Activated naive CD4-positive, alpha-beta T cell treated with anti-CD3 and anti-CD28 coated beads, Interleukin-2, amount 50 U/mL, for 16 hours (primary cell): ENCODE results near the gene HS1BP3.

Source experiments
- DNase-seq: peaks from one replicate; pipeline ENCODE4 v3.0.0-alpha.2; 2020

Gene HS1BP3

DNA sequence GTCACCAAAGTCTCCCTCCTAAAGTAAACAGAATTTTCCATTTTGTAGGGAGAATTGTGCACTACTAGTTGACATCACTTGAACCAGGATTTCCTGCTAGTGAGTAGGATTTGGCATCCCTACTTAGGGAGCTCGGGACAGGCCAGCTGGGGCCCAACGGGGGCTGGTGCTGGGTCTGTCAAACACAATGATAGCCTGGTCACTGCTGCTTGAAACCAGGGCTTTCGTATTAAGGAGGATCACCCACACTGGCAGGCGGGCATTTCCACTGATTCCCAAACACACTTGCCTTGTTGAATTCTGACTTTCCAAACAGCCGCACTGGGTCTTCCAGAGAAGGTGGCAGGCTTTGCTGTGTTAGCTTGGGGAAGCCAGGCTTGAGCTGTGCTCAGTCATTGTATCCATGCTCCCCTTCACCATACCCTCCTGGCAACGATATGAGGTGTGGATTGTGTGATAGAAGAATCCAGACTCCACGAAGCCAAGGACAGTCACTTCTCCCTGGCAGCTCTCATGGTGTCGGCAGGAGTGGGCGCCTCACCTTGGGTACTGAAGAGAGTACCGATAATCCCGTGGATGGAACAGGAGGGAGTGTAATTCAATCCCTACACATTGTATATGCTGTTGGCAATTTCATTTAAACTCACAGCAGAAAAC is 23.5 kb upstream of the HS1BP3 start:
- DNase-seq, result no peak

DNA sequence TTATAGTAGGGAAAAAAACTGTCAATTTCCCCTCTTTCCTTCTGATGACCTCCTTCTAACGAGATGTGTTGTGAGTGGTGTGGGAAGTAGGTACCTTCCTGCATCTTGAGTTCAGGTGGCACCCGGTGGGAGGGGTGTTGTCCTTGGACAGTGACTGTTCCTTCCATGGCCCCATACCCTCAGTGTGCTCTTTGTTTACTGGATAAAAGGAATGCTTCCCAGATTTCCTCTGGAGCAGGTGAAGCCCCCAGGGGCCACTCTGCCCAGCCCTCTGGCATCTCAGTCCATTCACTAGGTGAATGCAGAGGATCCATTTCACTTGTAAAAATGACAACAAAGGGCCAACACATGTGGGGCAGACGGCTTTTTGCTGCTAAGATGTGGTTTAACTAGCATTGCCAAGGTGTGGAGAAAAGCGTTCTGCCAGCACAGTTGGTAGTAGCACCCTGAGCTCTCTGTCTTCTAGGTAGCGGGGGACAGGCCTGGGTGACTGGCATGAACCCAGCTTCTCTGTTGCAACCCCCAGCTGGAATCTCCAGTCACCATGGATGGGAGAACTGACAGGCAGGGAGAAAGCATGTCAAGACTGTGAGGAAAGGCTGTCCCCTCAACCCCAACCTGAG is 22.9 kb upstream of the HS1BP3 start:
- DNase-seq, result no peak

DNA sequence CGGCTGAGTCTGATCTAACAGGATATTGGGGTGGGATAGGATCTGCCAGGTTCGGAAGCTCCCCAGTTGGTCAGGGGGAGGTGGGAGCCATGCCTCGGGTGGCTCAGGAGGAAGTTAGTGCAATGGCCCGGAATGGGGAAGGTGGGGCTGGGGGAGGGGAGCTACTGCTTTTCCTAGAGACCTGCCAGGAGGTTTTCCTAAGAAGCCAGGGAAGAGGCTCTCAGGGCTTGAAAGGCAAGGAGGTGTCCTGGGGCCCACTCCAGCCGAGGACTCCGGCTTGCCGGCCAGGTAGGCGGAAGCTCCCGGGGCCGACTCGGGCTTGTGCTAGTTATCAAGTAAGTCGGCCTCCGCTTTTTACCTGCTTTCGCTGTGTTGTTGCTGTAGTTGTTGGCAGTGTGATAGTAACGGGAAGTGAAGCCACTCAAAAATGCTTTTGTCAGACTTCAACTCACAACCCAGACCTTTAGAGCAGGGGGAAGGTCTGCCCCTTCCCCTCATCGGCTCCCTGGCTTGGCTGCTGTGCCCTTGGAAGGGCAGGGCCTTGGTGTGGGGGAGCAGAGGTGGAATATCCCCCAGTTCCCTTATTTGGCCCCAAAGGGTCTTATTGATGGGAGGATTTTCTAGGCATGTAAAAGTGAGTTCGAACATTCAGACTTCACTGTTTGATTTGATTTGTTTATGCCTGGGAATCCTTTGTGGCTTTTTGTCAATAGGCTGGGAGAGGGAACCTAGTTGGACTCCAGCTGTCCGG is 21.5 kb upstream of the HS1BP3 start:
- no peak for DNase-seq

DNA sequence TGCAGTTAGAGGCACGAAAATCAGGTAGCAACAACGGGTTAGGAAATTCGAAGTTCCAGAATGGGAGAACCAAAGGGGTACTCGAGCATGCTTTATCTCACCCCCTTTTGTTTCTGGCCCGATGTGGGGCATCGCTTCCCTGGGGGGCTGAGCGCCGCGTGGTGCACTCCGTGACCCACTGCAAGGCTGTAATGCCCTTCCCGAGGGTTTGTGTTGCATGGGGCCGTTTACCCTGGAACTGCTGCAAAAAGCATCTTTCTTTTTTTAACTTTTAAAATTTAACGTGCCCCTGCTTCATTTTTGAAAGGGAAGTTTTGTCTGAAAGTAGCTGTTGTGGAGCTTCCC is 20.8 kb upstream of the HS1BP3 start:
- no peak for DNase-seq

DNA sequence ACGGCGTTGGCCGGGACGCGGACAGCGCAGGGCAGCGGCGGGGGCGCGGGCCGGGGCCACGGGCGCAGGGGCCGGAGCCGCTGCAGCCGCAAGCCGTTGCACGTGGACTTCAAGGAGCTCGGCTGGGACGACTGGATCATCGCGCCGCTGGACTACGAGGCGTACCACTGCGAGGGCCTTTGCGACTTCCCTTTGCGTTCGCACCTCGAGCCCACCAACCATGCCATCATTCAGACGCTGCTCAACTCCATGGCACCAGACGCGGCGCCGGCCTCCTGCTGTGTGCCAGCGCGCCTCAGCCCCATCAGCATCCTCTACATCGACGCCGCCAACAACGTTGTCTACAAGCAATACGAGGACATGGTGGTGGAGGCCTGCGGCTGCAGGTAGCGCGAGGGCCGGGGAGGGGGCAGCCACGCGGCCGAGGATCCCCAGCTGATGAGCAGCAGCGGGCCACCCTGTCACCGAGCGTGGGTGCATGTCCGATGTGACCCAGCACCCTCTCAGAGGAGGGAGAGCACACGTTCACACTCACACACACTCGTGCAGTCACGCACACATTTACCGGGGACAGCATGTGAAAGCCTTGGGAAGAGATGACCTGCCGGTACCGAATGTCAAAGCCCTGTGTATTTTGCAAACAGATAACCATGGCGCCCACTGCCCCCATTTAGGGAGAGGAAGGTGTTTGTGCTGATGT is 20.3 kb upstream of the HS1BP3 start:
- no peak for DNase-seq

DNA sequence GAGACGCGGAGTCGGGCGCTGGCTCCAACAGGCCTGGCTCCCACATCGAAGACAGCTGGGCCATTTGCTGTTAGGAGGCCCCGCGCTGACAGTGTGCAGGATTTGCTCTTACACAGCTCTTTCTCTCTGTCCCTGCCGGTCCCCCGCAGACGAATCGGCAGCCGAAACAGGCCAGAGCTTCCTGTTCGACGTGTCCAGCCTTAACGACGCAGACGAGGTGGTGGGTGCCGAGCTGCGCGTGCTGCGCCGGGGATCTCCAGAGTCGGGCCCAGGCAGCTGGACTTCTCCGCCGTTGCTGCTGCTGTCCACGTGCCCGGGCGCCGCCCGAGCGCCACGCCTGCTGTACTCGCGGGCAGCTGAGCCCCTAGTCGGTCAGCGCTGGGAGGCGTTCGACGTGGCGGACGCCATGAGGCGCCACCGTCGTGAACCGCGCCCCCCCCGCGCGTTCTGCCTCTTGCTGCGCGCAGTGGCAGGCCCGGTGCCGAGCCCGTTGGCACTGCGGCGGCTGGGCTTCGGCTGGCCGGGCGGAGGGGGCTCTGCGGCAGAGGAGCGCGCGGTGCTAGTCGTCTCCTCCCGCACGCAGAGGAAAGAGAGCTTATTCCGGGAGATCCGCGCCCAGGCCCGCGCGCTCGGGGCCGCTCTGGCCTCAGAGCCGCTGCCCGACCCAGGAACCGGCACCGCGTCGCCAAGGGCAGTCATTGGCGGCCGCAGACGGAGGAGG is 19.6 kb upstream of the HS1BP3 start:
- no peak for DNase-seq

DNA sequence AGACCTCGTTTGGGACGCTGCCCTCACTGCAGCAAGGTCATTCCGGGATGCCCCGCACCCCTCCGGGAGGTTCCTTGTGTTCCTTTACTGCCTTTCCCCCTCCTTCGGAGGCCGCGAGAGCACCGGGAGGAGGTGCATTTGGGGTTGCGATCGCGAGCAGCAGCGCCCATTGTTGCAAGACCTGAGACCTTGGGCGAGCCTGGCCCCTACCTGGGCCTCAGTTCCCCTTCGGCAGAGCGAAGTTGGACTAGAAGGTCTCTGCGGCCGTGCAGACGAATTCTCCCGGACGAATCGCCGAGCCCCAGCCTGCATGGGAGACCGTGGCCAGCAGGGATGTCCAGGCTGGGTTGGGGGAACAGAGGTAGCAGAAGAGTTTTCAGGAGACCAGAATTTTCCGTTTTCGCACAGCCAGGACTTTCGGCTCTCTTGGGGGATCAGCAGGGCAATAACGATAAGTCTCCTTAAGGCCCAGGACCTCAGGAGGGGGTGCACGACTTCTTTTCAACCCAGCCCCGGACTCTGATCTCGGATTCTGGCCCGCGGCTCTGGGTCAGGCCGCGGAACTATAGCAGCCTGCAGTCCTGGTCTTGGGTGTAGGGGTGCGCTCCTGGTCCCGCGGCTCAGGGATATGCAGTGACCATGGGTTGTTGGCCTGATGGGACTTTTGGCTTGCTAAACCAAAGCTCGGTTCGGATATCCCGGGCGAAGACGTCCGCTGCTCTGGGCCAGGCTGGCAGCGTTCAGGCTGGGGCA is 18.8 kb upstream of the HS1BP3 start:
- no peak for DNase-seq

DNA sequence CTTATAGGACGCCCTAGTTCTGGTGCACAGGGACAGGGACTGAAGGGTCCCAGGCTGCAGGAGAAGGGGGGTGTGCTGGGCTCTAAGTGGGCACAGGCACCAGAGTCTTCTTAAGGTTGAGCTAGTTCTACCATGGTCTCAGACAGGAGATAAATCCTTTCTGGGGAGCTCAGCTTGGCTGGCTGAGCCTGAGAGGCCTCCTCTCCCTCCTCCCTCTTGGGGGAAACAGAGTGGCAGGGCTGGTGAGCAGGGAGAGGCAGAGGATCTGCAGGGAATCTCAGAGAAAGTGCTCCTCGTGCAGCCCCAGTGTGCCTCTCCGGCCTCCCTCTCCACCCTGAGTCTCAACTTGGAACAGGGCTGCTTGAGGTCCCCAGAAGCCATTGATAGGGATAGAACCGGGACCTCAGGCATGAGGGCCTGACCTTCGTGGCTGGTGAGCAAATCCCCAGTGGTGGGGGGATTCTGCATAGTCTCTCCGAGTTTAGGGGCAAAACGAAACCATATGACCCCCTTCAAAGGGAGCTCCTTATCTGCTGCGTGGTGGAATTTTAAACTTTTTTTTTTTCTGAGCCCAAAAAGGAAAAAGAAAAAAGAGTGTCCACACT is 18.1 kb upstream of the HS1BP3 start:
- DNase-seq, result no peak

DNA sequence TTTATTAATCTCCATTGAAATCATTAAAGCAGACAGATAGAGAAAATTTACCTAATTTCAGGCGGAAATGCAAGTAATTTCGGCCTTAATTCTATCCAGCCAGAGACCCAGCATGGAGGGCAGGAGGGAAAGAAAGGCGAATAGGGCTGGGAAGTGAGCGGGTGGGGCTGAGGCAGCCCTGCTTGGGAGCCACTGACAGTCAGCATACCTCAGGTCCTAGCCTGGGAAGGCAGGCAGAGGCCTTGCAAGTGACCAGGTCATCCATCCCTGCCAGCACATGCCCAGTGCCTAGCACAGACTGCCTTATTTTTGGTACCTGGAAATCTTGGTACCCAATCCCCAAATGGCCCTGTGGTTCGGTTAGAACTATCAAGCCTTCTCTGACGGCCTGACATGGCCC is 17.6 kb upstream of the HS1BP3 start:
- no peak for DNase-seq

DNA sequence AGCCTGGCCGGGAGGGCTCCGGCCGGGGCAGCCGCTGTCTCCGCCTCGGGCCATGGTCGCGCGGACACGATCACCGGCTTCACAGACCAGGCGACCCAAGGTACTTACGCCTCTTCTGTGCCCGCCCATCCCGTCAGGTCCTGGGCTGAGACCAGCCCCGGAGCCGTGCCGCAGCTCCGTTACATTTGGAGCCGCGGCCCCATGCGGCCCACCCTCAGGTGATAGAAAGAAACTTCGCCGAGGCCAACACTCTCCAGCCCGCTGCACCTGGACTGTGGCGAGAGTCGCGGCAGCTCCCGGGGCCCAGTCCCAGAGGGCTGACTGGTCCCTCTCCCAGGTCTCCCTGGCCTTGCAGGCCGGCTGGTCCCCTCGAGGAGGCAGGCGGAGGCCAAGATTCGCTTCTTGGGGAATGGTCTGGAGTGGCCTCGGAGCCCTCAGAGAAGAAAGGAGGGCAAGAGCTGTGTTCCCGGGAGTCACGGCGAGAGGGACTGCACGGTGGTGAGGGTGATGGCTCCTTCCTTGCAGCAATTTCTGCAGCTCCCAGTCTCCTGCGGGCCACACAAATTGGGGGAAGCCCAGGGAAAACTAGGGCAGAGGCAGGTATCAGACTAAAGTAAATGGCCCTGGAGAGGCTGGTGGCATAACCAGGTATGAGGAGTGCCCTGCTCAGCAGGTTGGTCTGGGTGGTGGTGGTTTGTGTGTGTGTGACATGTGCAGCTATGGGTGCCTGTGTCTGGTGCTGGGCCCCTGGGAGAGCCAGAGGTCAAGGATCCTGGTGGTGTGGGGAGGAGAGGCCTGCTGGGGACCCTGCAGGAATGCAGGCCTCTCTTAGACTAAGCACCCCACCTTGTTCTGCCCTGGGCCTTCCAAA is 16.9 kb upstream of the HS1BP3 start:
- no peak for DNase-seq

DNA sequence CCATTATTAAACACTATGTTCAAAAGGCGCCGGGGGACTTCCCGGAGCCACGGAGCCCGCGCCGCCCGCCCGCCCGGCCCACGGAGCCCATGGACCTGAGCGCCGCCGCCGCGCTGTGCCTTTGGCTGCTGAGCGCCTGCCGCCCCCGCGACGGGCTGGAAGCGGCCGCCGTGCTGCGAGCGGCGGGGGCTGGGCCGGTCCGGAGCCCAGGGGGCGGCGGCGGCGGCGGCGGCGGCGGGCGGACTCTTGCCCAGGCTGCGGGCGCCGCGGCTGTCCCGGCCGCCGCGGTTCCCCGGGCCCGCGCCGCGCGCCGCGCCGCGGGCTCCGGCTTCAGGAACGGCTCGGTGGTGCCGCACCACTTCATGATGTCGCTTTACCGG is 16.2 kb upstream of the HS1BP3 start:
- DNase-seq, result no peak

DNA sequence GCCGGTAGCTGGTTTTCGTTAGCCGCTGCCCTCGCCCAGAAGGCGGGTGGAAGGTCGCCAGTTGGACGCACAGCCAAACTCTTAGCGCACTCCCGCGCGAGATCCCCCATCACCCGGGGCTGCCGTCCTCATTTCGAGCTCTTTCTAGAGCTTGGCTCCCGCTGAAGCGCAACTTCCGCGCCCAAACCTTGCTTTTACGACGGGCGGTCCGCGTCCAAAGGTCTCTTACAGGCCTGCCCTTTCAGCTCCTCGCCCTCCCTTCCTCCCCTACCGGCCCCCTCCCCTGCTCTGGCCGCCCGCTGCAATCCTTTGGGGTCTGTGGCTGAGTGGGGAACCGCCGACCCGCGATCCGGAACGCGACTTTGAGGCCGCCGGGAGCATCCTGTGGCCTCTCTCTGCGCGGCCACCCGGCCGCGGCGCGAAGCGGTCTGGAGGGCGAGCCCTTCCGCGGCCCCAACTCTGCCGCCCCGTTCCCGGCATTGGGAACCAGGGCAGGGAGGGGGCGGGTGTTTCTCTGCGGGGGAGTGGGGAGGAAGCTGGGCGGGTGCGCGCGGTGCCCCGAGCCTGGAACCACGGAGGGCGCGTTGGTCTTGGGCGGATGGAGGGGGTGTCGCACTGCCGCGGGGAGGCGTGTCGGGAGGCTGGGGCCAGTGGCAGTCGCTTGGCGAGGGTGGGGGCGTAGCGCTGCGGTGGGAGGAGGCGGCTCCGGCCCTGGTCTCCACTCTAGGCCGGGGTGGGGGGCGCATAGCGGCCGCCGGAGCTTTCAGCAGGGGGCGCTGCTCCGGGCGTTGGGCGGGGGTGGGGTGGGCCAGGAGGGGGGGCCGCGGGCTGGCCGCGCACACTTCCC is 15.6 kb upstream of the HS1BP3 start, which contains the start of gene GDF7:
TSS of gene GDF7 (plus strand) at position 841 of the 847 bp plus-strand sequence. CDS start 96 bp downstream, outside the sequence.
- peak; percentile 27 for DNase-seq

DNA sequence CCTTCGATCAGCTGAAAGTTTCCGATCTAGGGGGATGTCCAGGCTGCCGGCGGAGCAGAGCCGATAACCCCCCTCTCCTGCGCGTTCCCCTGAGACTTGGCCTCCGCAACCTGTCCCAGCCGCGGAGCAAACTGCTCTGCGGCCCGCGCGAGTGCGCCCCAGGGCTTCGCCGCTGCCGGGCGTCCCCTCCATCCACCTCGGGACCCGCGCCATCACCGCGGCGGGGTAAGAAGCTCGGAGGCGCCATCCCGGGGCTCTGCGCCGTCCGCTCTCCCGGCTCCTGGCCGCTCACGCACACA is 15.1 kb upstream of the HS1BP3 start:
- no peak for DNase-seq

DNA sequence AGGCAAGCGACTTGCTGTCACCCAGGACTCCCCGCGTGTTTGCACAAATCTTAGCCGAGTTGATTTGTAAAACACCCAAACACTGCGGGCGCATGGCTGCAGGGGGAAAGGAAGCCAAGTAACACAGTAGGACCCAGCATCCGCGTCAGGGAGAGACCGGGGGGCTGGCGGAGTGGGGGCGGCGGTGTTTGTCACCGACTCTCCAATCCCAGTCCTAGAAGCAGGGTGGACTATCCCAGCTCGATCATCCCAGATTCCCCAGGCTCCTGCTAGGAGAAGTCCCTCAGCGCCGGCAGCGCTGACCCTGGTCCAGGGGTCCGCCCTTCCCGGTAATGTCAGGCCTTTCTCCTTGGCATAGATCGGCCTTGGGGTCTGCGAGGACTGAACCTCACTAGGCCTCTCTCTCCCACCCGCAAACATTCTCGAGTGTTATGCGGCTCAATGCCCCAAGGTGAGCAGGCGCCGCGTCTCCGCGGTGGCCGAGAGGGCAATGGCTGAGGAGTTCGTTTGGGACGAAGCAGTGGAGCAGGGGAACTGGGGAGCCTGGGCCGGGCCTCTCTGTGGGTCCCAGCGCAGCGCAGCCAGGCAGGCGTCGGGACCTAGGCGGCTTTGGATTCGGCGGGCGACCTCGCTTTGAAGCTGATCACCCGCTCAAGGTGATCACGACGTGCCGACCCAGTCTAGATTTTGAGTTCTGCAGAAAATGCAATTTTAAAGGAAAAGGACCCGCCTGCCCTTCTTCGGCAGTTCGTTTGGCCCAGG is 14.5 kb upstream of the HS1BP3 start:
- DNase-seq, result no peak

DNA sequence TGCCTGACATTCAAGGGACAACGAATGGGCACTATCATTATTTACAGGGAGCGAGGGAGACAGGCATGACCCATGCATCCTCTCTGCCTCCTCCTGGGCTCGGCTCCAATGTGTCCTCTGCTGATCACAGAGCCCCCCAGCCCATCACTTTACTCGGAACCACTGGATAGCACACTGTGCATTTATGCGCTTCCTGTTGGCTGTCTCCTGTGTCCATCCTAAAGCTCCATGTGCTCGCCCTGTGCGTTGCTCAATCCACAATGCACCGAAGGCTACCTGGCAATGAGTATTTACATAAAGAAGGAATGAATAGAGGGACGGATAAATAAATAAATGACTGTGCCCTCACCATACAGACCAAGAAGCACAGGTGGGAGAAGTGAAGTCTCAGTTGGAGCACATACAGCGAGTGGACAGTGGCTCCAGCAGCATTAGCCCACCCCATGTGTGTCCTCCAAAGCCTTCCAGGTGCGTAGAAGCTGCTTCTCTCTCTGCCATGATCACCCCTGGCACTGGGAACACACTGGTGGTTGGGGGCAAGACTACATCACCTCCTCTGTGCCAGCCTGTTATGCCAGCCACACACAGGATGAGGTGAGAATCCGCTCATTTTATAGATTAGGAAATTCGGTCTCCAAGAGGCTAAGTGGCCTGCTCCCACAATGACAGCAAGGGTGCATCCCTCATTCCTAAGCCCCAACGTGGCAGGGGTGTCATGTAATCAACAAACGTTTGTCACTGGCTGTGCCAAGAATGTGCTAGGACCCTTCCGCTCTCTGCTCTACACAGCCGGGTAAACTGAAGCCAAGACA is 13.7 kb upstream of the HS1BP3 start:
- no peak for DNase-seq

DNA sequence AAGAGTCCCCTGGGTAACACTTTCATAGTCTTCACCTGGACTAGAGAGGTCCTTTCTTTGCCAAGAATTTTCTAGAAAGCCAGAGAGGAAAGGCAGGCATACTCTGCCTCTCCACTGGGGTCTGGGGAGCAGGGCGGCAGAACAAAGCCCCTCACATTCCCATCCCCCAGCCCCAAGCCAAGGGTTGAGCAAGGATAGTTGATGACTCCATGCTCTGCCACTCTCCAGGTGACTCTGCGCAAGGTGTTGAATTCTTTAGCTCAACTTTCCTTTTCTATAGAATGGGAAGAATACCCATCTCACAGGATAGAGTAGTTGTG is 13.1 kb upstream of the HS1BP3 start:
- DNase-seq, result no peak

DNA sequence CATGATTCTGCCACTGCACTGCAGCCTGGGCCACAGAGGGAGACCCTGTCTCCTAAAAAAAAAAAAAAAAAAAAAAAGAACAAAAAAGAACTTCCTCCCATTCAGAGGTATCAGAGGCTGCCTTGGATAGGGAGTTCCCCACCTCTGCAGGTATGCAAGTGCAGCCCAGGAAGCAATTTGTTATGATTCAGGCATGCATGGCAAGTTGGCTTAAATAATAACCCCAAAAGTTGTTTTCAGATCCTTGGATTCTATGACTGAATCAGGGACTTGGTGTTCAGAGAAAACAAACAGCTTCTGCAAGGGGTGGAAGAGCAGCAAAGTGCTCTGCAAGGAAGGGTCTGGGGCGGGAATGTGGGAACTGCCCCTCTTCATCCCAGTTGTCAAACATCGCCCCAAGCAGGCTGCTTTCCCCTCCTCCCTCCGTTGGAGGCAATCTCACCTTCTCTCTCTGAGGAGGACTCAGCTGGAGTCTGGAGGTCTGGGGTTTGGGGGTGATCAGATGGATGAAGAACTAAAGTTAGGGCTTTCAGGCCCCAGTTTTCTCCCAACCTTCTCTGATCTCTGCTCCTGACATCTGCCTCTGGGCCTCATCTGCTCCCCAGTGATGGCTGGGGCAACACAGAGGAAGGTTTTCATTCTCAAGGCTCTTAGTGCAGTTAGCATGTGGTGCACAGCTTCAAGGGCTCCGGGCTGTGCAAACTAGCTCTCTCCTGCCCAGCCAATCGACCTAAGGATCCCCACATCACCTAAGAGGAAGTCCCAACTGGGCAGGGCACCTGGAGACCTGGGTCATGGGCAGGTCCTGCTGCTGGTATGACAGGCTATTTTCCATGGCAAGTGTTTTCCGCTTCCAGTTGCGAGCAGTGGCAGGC is 12.5 kb upstream of the HS1BP3 start:
- DNase-seq, result no peak
